Gastroesophageal sphincter (tissue), 4 donors: Measurements from ENCODE around the gene CHRNA4. TPM values are rescaled to one million over a fixed set of nuclear protein-coding genes. Genes with fewer than 3 reads are reported as not detected.

Experiments used
- ATAC-seq: fragments of 150-250 bp; one replicate; pipeline ENCODE4 v1.9.1; 2016; ENCODE audit warnings: mild to moderate bottlenecking, moderate library complexity
- H3K27ac ChIP-seq, 4 donors: fragments of 200-600 bp; sonication (generic) in 3 of 4; 1 replicate in 3 of 4; 2 replicates in 1 of 4; pipeline ENCODE4 v1.5.1; 2016 to 2019
- H3K27me3 ChIP-seq: fragments of 200-600 bp; sonication (generic); one replicate; pipeline ENCODE4 v1.5.1; 2019
- H3K36me3 ChIP-seq, 2 donors: fragments of 200-600 bp; sonication (generic); one replicate each; pipeline ENCODE4 v1.5.1; 2019; ENCODE audit warnings: control low read depth in 1 of 2
- H3K4me1 ChIP-seq, 3 donors: fragments of 200-600 bp; sonication (generic); 1 replicate in 2 of 3; 2 replicates in 1 of 3; pipeline ENCODE4 v1.5.1; 2016 to 2019; ENCODE audit warnings: control low read depth in 2 of 3
- H3K4me3 ChIP-seq, 2 donors: fragments of 200-600 bp; sonication (generic); one replicate each; pipeline ENCODE4 v1.5.1; 2019; ENCODE audit warnings: mild to moderate bottlenecking in 1 of 2, moderate library complexity in 1 of 2
- H3K9me3 ChIP-seq, 3 donors: fragments of 200-600 bp; sonication (generic); one replicate each; pipeline ENCODE4 v1.5.1; 2017 to 2019; ENCODE audit warnings: control low read depth in 2 of 3
- EP300 ChIP-seq: sonication (generic); formaldehyde crosslinking; IDR thresholded peaks from one replicate; pipeline ENCODE4 v1.6.1; 2017; ENCODE audit warnings: antibody characterized with exemption, mild to moderate bottlenecking
- POLR2A ChIP-seq, 2 donors: fragments of 450-650 bp; IDR thresholded peaks; one replicate each; pipeline ENCODE4 v1.6.1; 2017; ENCODE audit warnings: antibody characterized with exemption in 2 of 2, mild to moderate bottlenecking in 2 of 2, moderate library complexity in 1 of 2
- POLR2AphosphoS5 ChIP-seq: sonication (generic); formaldehyde crosslinking; IDR thresholded peaks from one replicate; pipeline ENCODE4 v1.6.1; 2017; ENCODE audit warnings: antibody characterized with exemption
- WGBS, 2 donors: methylation state at CpG; one replicate each; pipeline ENCODE4 v1.1.5; 2018; ENCODE audit warnings: low coverage in 1 of 2; 5-methylcytosine and 5-hydroxymethylcytosine counted together
- total RNA-seq, 4 donors: library from RNA; depleted of rRNA; stranded (reverse); fragments of >200 nt; gene quantifications; one replicate each; pipeline ENCODE4 v1.1.0, GENCODE V29; 2016
- TF ChIP-seq, protein P1 (sequence below), 4 experiments: fragments of 200-600 bp in 2 of 4; fragments of 450-650 bp in 2 of 4; sonication (generic) in 1 of 4; IDR thresholded peaks; one replicate each; pipeline ENCODE4 v1.5.1; 2017 to 2019; ENCODE audit warnings: antibody characterized with exemption in 4 of 4, mild to moderate bottlenecking in 2 of 4, moderate library complexity in 2 of 4

CHRNA4 gene
- not detected for total RNA-seq

DNA sequence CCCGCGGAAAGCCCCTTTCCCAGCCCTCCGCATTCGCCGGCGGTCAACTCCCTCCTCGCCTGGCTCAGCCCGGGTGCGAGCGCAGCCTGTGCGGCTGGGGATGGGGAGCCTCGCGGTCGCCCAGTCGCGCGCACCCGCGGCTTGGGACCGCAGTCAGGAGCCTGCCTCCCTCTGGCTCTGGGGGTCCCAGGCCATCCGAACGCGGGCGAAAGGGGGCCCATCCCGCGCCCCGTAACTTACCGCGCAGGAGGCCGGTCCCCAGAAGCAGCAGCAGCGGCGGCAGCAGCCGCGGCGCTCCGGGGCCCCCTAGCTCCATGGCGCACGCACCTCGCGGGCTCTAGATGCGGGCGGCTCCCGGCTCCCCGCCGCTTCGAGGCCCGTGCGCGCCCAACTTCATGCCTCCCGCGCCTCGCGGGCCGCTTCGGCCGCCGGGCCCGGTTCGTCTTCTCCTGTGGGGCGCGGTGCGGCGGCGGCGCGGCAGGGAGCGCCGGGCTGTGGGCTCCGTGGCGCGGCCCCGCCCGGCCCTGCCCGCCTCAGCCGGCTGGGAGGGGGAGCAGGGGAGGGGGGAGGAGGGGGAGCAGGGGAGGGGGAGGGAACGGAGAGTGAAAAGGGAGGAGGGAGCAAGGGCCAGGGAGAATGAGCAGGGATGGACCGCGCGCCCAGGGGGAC is at the start of gene CHRNA4:
CHRNA4 (minus strand) TSS at position 500 of the 669 bp plus-strand sequence; CDS start at position 316, 184 bp downstream.
- Histone ChIP-seq H3K27me3 (peaks cover 96% of the 10 kb centered on the region), H3K36me3 (no peaks in the 10 kb centered on the region), H3K4me3 (peak within 1 kb of the TSS in 1 of 2 donors; percentile 34), H3K27ac (no peak within 1 kb of the TSS), H3K9me3 (no peaks in the 10 kb centered on the region), H3K4me1 (peaks cover 0 to 9% (median 0%) of the 10 kb centered on the region in 3 donors)
- WGBS, 2 donors = 6% methylated on average over 3 of the region's 79 CpGs; no CpG with 5 or more reads in 1 of the 2 donors
- TF ChIP-seq, protein P1, sequence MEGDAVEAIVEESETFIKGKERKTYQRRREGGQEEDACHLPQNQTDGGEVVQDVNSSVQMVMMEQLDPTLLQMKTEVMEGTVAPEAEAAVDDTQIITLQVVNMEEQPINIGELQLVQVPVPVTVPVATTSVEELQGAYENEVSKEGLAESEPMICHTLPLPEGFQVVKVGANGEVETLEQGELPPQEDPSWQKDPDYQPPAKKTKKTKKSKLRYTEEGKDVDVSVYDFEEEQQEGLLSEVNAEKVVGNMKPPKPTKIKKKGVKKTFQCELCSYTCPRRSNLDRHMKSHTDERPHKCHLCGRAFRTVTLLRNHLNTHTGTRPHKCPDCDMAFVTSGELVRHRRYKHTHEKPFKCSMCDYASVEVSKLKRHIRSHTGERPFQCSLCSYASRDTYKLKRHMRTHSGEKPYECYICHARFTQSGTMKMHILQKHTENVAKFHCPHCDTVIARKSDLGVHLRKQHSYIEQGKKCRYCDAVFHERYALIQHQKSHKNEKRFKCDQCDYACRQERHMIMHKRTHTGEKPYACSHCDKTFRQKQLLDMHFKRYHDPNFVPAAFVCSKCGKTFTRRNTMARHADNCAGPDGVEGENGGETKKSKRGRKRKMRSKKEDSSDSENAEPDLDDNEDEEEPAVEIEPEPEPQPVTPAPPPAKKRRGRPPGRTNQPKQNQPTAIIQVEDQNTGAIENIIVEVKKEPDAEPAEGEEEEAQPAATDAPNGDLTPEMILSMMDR (IDR thresholded peaks at IDR 0.05) = no peak
- TF ChIP-seq POLR2A (IDR thresholded peaks at IDR 0.05) = no peak
- no peak for TF ChIP-seq POLR2AphosphoS5
- no peak for TF ChIP-seq EP300
- no peak for ATAC-seq

DNA sequence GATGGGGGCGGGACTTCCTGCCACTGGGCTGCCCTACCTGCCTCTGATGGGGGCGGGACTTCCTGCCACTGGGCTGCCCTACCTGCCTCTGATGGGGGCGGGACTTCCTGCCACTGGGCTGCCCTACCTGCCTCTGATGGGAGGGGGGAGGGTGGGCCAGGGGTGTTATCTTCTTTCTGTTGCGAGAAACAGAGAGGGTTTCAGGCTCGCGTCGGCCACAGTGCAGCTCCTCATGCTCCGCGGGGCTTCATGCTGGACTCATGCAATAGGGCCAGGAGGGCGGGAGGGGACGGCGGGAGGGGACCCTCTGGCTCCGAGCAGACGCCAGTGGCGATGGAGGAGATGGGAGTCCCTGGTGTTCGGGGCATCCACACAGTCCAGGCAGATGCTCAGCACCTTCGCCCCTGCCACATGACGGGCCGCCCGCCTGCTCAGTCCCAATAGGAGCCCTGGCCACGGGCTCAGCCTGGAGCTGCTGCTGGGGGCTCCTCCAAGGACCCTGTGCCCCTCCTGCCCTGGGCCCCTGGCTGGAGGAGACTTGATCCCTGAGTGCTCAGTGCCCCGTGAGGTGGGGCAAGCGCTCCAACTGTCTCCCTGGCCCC is 48.8 kb upstream of the CHRNA4 start:
- Histone ChIP-seq H3K36me3 (no peaks in the 10 kb centered on the region), H3K4me3 (no peak overlapping the region), H3K27me3 (peaks cover 75% of the 10 kb centered on the region), H3K9me3 (no peaks in the 10 kb centered on the region), H3K4me1 (no peaks in the 10 kb centered on the region), H3K27ac (no peak overlapping the region)
- no CpG with 5 or more reads among the region's 23 CpGs for whole genome bisulfite sequencing, 2 donors
- TF ChIP-seq, protein P1 (IDR thresholded peaks at IDR 0.05) = no peak
- TF ChIP-seq POLR2AphosphoS5 (no peak), EP300 (no peak), POLR2A (IDR thresholded peaks at IDR 0.05) (no peak)
- no peak for ATAC-seq

DNA sequence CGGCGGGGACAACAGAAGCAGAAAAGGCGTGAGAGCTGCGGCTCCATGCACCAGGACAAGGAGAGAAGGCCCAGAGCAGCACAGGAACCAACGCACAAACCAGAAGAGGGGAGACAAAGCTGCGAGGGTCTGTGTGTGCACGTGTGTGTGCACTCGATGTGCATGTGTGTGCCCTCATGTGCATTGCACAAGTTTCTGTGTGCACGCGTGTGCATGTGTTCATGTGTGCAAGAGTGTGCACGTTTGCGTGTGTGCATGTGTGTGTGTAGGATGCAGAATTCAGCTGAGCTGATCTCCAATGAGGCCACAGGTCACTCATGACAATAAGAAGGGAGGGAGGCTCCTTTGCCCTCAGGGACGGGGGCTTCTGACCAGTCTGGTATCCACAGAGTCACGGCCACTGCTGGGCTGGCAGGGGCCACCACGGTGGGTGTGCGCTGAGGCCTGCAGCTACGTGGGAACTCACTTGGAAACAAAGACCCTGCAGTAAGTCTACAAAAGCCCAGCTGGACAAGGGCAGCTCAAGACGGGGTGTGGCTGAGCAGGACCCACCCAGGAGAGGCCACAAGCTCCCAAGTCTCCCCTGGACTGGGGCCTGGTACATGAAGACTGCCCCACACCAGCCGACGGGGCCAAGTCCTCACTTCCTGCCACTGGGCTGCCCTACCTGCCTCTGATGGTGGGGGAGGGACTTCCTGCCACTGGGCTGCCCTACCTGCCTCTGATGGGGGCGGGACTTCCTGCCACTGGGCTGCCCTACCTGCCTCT is 48.1 kb upstream of the CHRNA4 start:
- 79 to 82% methylated on average over 6 to 11 of the region's 21 CpGs for WGBS, 2 donors
- Histone ChIP-seq H3K4me1 (no peaks in the 10 kb centered on the region), H3K27me3 (peaks cover 75% of the 10 kb centered on the region)

DNA sequence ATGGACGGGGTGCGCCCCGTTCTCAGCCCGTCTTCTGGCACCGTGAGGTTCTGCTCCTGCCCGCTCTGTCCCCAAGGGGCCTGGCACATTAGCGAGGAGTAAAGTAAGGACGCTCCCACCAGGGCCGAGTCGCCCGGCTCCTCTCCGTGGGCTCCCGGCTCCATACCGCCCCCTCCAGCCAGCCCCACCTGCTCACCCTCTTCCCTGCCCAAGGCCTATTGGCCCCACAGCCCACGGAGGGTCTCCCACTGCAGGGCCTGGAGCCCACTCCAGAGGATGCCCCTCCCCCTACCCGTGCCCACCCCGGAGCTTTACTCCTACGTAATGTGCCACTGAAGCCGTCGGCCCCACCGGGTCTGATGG is 47.5 kb upstream of the CHRNA4 start:
- no peaks in the 10 kb centered on the region for H3K36me3 ChIP-seq
- peaks cover 75% of the 10 kb centered on the region for H3K27me3 ChIP-seq
- no peaks in the 10 kb centered on the region for H3K4me1 ChIP-seq
- TF ChIP-seq, protein P1 (IDR thresholded peaks at IDR 0.05) = no peak
- no peak for TF ChIP-seq EP300
- no peak for TF ChIP-seq POLR2AphosphoS5
- no peak for TF ChIP-seq POLR2A (IDR thresholded peaks at IDR 0.05)
- no peak overlapping the region for H3K4me3 ChIP-seq
- 95 to 100% methylated on average over 1 to 4 of the region's 21 CpGs for WGBS, 2 donors
- ATAC-seq = no peak
- H3K9me3 ChIP-seq = no peaks in the 10 kb centered on the region
- H3K27ac ChIP-seq = no peak overlapping the region

More for the DNA sequence above, 48.1 kb upstream of the CHRNA4 start:
- H3K9me3 ChIP-seq = no peaks in the 10 kb centered on the region
- TF ChIP-seq POLR2A (IDR thresholded peaks at IDR 0.05) = no peak
- TF ChIP-seq POLR2AphosphoS5 = no peak
- no peak for TF ChIP-seq EP300
- TF ChIP-seq, protein P1 (IDR thresholded peaks at IDR 0.05) = no peak
- no peaks in the 10 kb centered on the region for H3K36me3 ChIP-seq
- no peak for ATAC-seq
- no peak overlapping the region for H3K27ac ChIP-seq
- H3K4me3 ChIP-seq = no peak overlapping the region
